HCT116 (cell line): ENCODE measurements around the gene TJP3. TPM values are rescaled to one million over a fixed set of nuclear protein-coding genes. Genes with fewer than 3 reads are reported as not detected.

Experiments
- ATAC-seq: fragments of 200-7000 bp; cut with Tn5 transposase; 2 replicates; pipeline ENCODE4 v1.9.1; 2020; ENCODE audit warnings: mild to moderate bottlenecking, moderate library complexity
- BruUV-seq: library from RNA; stranded (reverse); fragments of 400-500 nt; replicated peaks from 2 replicates; lab custom pipeline; 2021; lab: Mats Ljungman, UMichigan
- CTCF ChIA-PET: fragments of 300-600 bp; sonication (Branson Sonifier 250); formaldehyde crosslinking; loops from one replicate; lab custom pipeline; 2021; ENCODE audit warnings: antibody characterized with exemption; lab: Charles Lee
- POLR2A ChIA-PET: fragments of 300-600, 350-600 bp; sonication (Branson Sonifier 250); formaldehyde crosslinking; loops from one replicate; lab custom pipeline; 2021; ENCODE audit warnings: antibody characterized with exemption; lab: Charles Lee
- RAD21 ChIA-PET, 2 experiments: fragments of 300-600 bp; sonication (Branson Sonifier 250); formaldehyde crosslinking; loops; one replicate each; lab custom pipeline; 2023; ENCODE audit warnings: low total read pairs in 2 of 2; ENCODE audit not compliant: uncharacterized antibody in 2 of 2, unreplicated experiment in 2 of 2, low non-redundant PET in 1 of 2; lab: Charles Lee
- DNase-seq: peaks from one replicate; pipeline ENCODE4 v3.0.0-alpha.2; 2010; ENCODE audit warnings: low read depth, low spot score
- H2AFZ ChIP-seq: fragments of 200-600 bp; shearing (Covaris generic), sonication (generic); 2 replicates; pipeline ENCODE4 v1.6.1; 2017; ENCODE audit warnings: low read depth, mixed run types, mixed read lengths, antibody characterized with exemption, low read length; ENCODE audit not compliant: poor library complexity, severe bottlenecking
- H3K27ac ChIP-seq: 2 replicates; pipeline ENCODE4 v1.5.1; 2012; ENCODE audit warnings: low read depth, low read length
- H3K27me3 ChIP-seq: fragments of 200-600 bp; sonication (generic); 2 replicates; pipeline ENCODE4 v1.6.1; 2016; ENCODE audit warnings: mixed run types, low read length, mixed read lengths; ENCODE audit not compliant: insufficient read depth
- H3K36me3 ChIP-seq, 2 experiments: fragments of 200-500 bp in 1 of 2; fragments of 200-600 bp in 1 of 2; sonication (Bioruptor generic) in 1 of 2; sonication (generic) in 1 of 2; 2 replicates each; pipeline versions ENCODE4 v1.5.1 to v1.6.1; 2014 to 2016; ENCODE audit warnings: low read length in 2 of 2, inconsistent platforms in 1 of 2, mixed read lengths in 1 of 2, mixed run types in 1 of 2; ENCODE audit not compliant: insufficient read depth in 2 of 2, control insufficient read depth in 1 of 2
- H3K4me1 ChIP-seq, 2 experiments: fragments of 200-600 bp in 1 of 2; sonication (generic) in 1 of 2; 2 replicates each; pipeline versions ENCODE4 v1.5.1 to v1.6.1; 2012 to 2017; ENCODE audit warnings: low read length in 2 of 2, inconsistent platforms in 1 of 2, mild to moderate bottlenecking in 1 of 2, mixed read lengths in 1 of 2, mixed run types in 1 of 2, moderate library complexity in 1 of 2; ENCODE audit not compliant: insufficient read depth in 2 of 2, control insufficient read depth in 1 of 2
- H3K4me2 ChIP-seq: fragments of 200-600 bp; sonication (generic); 2 replicates; pipeline ENCODE4 v1.6.1; 2017; ENCODE audit warnings: mixed run types, low read length, mixed read lengths
- H3K4me3 ChIP-seq, 2 experiments: fragments of 200-600 bp in 1 of 2; sonication (generic) in 1 of 2; replicated peaks in 1 of 2; 2 replicates each; pipeline ENCODE4 v1.5.1; 2011 to 2016; ENCODE audit warnings: low read length in 2 of 2, control low read depth in 1 of 2, low read depth in 1 of 2, mild to moderate bottlenecking in 1 of 2, mixed read lengths in 1 of 2, mixed run types in 1 of 2
- H3K79me2 ChIP-seq: fragments of 200-600 bp; sonication (generic); 2 replicates; pipeline ENCODE4 v1.6.1; 2017; ENCODE audit warnings: mild to moderate bottlenecking, mixed run types, low read length, moderate library complexity, mixed read lengths; ENCODE audit not compliant: insufficient read depth
- H3K9ac ChIP-seq: fragments of 200-600 bp; sonication (generic); 2 replicates; pipeline ENCODE4 v1.6.1; 2016; ENCODE audit warnings: low read length, mixed read lengths
- H3K9me2 ChIP-seq: fragments of 200-600 bp; sonication (generic), shearing (Covaris generic); 2 replicates; pipeline ENCODE4 v1.6.1; 2017; ENCODE audit warnings: mixed run types, mild to moderate bottlenecking, moderate library complexity; ENCODE audit not compliant: insufficient read depth
- H3K9me3 ChIP-seq, 2 experiments: fragments of 200-500 bp in 1 of 2; fragments of 200-600 bp in 1 of 2; sonication (Bioruptor generic) in 1 of 2; sonication (generic) in 1 of 2; 2 replicates each; pipeline ENCODE4 v1.6.1; 2014 to 2017; ENCODE audit warnings: low read length in 2 of 2, mixed read lengths in 2 of 2, inconsistent platforms in 1 of 2, low read depth in 1 of 2, mild to moderate bottlenecking in 1 of 2, mixed run types in 1 of 2, moderate library complexity in 1 of 2; ENCODE audit not compliant: control insufficient read depth in 1 of 2, insufficient read depth in 1 of 2
- H4K20me1 ChIP-seq: fragments of 200-600 bp; sonication (generic), shearing (Covaris generic); 2 replicates; pipeline ENCODE4 v1.6.1; 2017; ENCODE audit warnings: mixed run types, mild to moderate bottlenecking, moderate library complexity; ENCODE audit not compliant: insufficient read depth
- CBX3 ChIP-seq: IDR thresholded peaks from 2 replicates; pipeline ENCODE4 v1.6.1; 2012; ENCODE audit warnings: low read depth
- CEBPB ChIP-seq: IDR thresholded peaks from 2 replicates; pipeline ENCODE4 v1.6.1; 2012; ENCODE audit warnings: low read depth
- ELF1 ChIP-seq: IDR thresholded peaks from 2 replicates; pipeline ENCODE4 v1.6.1; 2012; ENCODE audit warnings: low read depth, borderline replicate concordance
- EZH2 ChIP-seq: fragments of 200-600 bp; sonication (generic); IDR thresholded peaks from 2 replicates; pipeline ENCODE4 v1.6.1; 2017; ENCODE audit warnings: antibody characterized with exemption, mixed run types
- EZH2phosphoT487 ChIP-seq: fragments of 200-600 bp; IDR thresholded peaks from 2 replicates; pipeline ENCODE4 v1.6.1; 2018; ENCODE audit warnings: antibody characterized with exemption, borderline replicate concordance
- FOSL1 ChIP-seq: IDR thresholded peaks from 2 replicates; pipeline ENCODE4 v1.6.1; 2012; ENCODE audit warnings: low read depth
- SIN3A ChIP-seq: IDR thresholded peaks from 2 replicates; pipeline ENCODE4 v1.6.1; 2012; ENCODE audit warnings: low read depth
- SRF ChIP-seq: IDR thresholded peaks from 2 replicates; pipeline ENCODE4 v1.6.1; 2012; ENCODE audit warnings: low read depth
- TCF7L2 ChIP-seq: IDR thresholded peaks from 2 replicates; pipeline ENCODE4 v1.7.0; 2011; ENCODE audit warnings: borderline replicate concordance, inconsistent platforms; ENCODE audit not compliant: insufficient read depth, insufficient read length; ENCODE audit errors: extremely low read depth
- YY1 ChIP-seq: IDR thresholded peaks from 2 replicates; pipeline ENCODE4 v1.6.1; 2011; ENCODE audit warnings: low read length, low read depth, moderate library complexity, mild to moderate bottlenecking; ENCODE audit not compliant: insufficient replicate concordance; ENCODE audit errors: extremely low read depth
- ZFX ChIP-seq: fragments of 450-650 bp; IDR thresholded peaks from 2 replicates; pipeline ENCODE4 v1.6.1; 2017
- ZNF274 ChIP-seq: fragments of 200-500 bp; sonication (Bioruptor generic); IDR thresholded peaks from 2 replicates; pipeline ENCODE4 v1.6.1; 2014; ENCODE audit warnings: mild to moderate bottlenecking, low read depth, low read length, inconsistent platforms
- intact Hi-C: fragments of 100-400 bp; cut with micrococcal nuclease; formaldehyde crosslinking; loops from 2 replicates; pipeline ENCODE4 v1.10.0; 2022
- total RNA-seq: library from RNA; stranded (reverse); gene quantifications from one replicate; pipeline ENCODE4 v1.2.1, GENCODE V29; 2021; ENCODE audit not compliant: unreplicated experiment
- TF ChIP-seq, protein P1 (sequence below), 3 experiments: fragments of 200-600 bp in 1 of 3; sonication (generic) in 1 of 3; IDR thresholded peaks in 2 of 3; conservative IDR thresholded peaks in 1 of 3; 2 replicates each; pipeline ENCODE4 v1.5.1; 2012 to 2017; ENCODE audit warnings: low read depth in 2 of 3, low read length in 2 of 3, antibody characterized with exemption in 1 of 3, borderline replicate concordance in 1 of 3, control low read depth in 1 of 3, mild to moderate bottlenecking in 1 of 3, mixed read lengths in 1 of 3, mixed run types in 1 of 3, moderate library complexity in 1 of 3; ENCODE audit not compliant: insufficient read depth in 1 of 3
- TF ChIP-seq, protein P2 (sequence below): IDR thresholded peaks from 2 replicates; pipeline ENCODE4 v1.6.1; 2012
- TF ChIP-seq, protein P3 (sequence below): IDR thresholded peaks from 2 replicates; pipeline ENCODE4 v1.6.1; 2012; ENCODE audit warnings: low read depth
- TF ChIP-seq, protein P4 (sequence below): IDR thresholded peaks from 2 replicates; pipeline ENCODE4 v1.6.1; 2012

TJP3 gene
- total RNA-seq, 1 experiment from 2014 or later, result 69.6 TPM

DNA sequence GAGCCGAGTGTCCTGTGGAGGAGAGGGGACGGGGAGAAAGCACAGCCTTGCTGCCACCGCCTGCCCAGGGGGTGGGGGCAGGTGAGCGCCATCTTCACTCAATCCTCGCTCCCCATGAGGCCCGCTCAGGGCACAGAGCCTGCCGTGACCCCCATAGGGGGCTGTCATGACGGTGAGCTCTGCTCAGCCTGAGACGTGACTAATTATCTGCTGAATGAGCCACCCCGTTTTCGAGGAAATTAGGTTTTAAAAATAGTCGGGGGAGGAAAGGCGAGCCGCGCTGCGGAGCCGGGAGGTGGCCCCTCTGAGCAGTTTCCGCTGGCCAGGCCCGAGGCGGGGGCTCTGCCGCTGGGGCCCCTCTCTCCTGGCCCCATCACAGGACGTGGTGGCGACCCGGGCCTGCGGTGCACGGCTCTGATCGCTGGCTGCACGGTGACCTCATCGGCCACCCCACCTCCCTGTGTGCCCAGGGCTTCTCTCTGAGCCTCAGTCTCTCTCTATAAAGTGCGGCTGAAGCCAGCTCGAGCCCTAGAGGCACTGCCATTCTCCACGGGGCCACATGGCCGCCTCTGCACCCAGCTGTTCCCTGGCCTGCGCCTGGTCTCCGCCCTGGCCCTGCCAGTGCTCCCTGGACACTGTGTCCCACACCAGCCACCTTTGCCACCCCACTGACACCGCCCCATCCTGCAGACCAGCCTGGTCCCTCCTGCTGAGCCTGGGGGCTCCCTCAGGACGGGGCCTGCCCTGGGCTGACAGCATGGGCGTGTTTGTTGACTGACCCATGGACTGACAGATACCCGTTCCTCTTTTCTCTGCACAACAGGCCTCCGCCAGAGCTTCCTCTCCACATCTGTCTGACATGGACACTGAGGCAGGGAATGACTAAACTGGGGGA, 36.3 kb upstream of the TJP3 start:
- ATAC-seq (no peak), DNase-seq (no peak)
- no peaks in the 10 kb centered on the region for H3K4me1 ChIP-seq
- CTCF ChIA-PET, result no interaction called here
- H3K4me3 ChIP-seq, result no peak overlapping the region
- POLR2A ChIA-PET, result no interaction called here
- no peak overlapping the region for H3K9ac ChIP-seq
- no peak overlapping the region for H3K27ac ChIP-seq
- BruUV-seq, result no TSS peak
- H2AFZ ChIP-seq, result no peak overlapping the region
- H3K9me2 ChIP-seq, result no peaks in the 10 kb centered on the region
- H3K9me3 ChIP-seq, result no peaks in the 10 kb centered on the region
- H3K27me3 ChIP-seq, result no peaks in the 10 kb centered on the region
- RAD21 ChIA-PET, result no interaction called here
- no peaks in the 10 kb centered on the region for H4K20me1 ChIP-seq
- no peaks in the 10 kb centered on the region; the same call in 1 of the 2 replicates for H3K79me2 ChIP-seq
- intact Hi-C loops, result no loop called here
- H3K36me3 ChIP-seq, result no peaks in the 10 kb centered on the region
- H3K4me2 ChIP-seq, result no peak overlapping the region
- TF ChIP-seq SRF (no peak), EZH2phosphoT487 (no peak), EZH2 (no peak), FOSL1 (no peak), ELF1 (no peak), SIN3A (no peak), YY1 (no peak), TCF7L2 (no peak), ZNF274 (no peak), CEBPB (no peak), ZFX (no peak), CBX3 (no peak)
- TF ChIP-seq, protein P1, sequence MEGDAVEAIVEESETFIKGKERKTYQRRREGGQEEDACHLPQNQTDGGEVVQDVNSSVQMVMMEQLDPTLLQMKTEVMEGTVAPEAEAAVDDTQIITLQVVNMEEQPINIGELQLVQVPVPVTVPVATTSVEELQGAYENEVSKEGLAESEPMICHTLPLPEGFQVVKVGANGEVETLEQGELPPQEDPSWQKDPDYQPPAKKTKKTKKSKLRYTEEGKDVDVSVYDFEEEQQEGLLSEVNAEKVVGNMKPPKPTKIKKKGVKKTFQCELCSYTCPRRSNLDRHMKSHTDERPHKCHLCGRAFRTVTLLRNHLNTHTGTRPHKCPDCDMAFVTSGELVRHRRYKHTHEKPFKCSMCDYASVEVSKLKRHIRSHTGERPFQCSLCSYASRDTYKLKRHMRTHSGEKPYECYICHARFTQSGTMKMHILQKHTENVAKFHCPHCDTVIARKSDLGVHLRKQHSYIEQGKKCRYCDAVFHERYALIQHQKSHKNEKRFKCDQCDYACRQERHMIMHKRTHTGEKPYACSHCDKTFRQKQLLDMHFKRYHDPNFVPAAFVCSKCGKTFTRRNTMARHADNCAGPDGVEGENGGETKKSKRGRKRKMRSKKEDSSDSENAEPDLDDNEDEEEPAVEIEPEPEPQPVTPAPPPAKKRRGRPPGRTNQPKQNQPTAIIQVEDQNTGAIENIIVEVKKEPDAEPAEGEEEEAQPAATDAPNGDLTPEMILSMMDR (IDR thresholded peaks at IDR 0.05 in 2 of 3, conservative IDR thresholded peaks at IDR 0.05 in 1 of 3; ENCODE audit: borderline replicate concordance in 1 of 3, insufficient read depth in 1 of 3, low read depth in 2 of 3, low read length in 2 of 3), result no peak
- TF ChIP-seq, protein P2, sequence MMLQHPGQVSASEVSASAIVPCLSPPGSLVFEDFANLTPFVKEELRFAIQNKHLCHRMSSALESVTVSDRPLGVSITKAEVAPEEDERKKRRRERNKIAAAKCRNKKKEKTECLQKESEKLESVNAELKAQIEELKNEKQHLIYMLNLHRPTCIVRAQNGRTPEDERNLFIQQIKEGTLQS, result no peak
- TF ChIP-seq, protein P3, sequence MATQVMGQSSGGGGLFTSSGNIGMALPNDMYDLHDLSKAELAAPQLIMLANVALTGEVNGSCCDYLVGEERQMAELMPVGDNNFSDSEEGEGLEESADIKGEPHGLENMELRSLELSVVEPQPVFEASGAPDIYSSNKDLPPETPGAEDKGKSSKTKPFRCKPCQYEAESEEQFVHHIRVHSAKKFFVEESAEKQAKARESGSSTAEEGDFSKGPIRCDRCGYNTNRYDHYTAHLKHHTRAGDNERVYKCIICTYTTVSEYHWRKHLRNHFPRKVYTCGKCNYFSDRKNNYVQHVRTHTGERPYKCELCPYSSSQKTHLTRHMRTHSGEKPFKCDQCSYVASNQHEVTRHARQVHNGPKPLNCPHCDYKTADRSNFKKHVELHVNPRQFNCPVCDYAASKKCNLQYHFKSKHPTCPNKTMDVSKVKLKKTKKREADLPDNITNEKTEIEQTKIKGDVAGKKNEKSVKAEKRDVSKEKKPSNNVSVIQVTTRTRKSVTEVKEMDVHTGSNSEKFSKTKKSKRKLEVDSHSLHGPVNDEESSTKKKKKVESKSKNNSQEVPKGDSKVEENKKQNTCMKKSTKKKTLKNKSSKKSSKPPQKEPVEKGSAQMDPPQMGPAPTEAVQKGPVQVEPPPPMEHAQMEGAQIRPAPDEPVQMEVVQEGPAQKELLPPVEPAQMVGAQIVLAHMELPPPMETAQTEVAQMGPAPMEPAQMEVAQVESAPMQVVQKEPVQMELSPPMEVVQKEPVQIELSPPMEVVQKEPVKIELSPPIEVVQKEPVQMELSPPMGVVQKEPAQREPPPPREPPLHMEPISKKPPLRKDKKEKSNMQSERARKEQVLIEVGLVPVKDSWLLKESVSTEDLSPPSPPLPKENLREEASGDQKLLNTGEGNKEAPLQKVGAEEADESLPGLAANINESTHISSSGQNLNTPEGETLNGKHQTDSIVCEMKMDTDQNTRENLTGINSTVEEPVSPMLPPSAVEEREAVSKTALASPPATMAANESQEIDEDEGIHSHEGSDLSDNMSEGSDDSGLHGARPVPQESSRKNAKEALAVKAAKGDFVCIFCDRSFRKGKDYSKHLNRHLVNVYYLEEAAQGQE, result no peak
- TF ChIP-seq, protein P4, sequence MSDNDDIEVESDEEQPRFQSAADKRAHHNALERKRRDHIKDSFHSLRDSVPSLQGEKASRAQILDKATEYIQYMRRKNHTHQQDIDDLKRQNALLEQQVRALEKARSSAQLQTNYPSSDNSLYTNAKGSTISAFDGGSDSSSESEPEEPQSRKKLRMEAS, result no peak
